ENCODE results near the gene OTUB2. TPM values are rescaled to one million over a fixed set of nuclear protein-coding genes. Genes with fewer than 3 reads are reported as not detected.

Gene OTUB2
- total RNA-seq, 6 experiments from 2014 or later, result 0.59 to 3.7 (median 0.85) TPM

- WGBS (ENCODE audit: insufficient coverage, low coverage, low lambda C conversion rate, missing lambda C conversion rate), result under 1% methylated on average over 25 of the region's 77 CpGs
- no peaks in the 10 kb centered on the region for H3K27me3 ChIP-seq
- H3K4me1 ChIP-seq, result peaks cover 0 to 39% (median 4%) of the 10 kb centered on the region in 4 donors
- ATAC-seq (peak; percentile 100), DNase-seq (peak; percentile 97 to 98 (median 98))
- TF ChIP-seq POLR2A (IDR thresholded peaks at IDR 0.05) (peak; percentile 96), CTCF (IDR thresholded peaks at IDR 0.05) (no peak)
- H3K36me3 ChIP-seq, result peaks cover 0 to 19% (median 3%) of the 10 kb centered on the region in 4 donors
- intact Hi-C loops (cut with DNase I), result no loop called here
- H3K4me3 ChIP-seq, result peak within 1 kb of the TSS; percentile 81 to 96 (median 92)
- H3K27ac ChIP-seq, result peak within 1 kb of the TSS; percentile 86 to 92 (median 89)
- no peaks in the 10 kb centered on the region for H3K9me3 ChIP-seq
Measured at GRCh38 chr14:94080621-94081385, 54.7 kb downstream of the OTUB2 start, which contains the start of the genes DDX24 and IFI27L1. Gene DDX24 (minus strand): TSS chr14:94081202. CDS start chr14:94079742, 1,460 bp downstream. Gene IFI27L1 (plus strand): TSS chr14:94081310. CDS start chr14:94096938, 15,628 bp downstream.

GRCh38 chr14:94081386-94081820 lies 55.3 kb downstream of the OTUB2 start:
- Histone ChIP-seq H3K4me1 (peaks cover 0 to 33% (median 4%) of the 10 kb centered on the region in 4 donors), H3K9me3 (no peaks in the 10 kb centered on the region), H3K27me3 (no peaks in the 10 kb centered on the region), H3K27ac (peak overlapping the region in 2 of 3 donors; percentile 45 to 89), H3K4me3 (peak overlapping the region; percentile 81 to 96 (median 92)), H3K36me3 (peaks cover 0 to 19% (median 3%) of the 10 kb centered on the region in 4 donors)
- 4% methylated on average over 19 of the region's 19 CpGs for WGBS (ENCODE audit: insufficient coverage, low coverage, low lambda C conversion rate, missing lambda C conversion rate)
- no peak for DNase-seq
- ATAC-seq, result peak; percentile 11 to 39 (median 18)
- no peak for TF ChIP-seq POLR2A (IDR thresholded peaks at IDR 0.05)
- TF ChIP-seq CTCF (IDR thresholded peaks at IDR 0.05), result no peak
- intact Hi-C loops (cut with DNase I), result no loop called here

- Histone ChIP-seq H3K27me3 (no peaks in the 10 kb centered on the region), H3K4me1 (no peaks in the 10 kb centered on the region), H3K9me3 (no peaks in the 10 kb centered on the region), H3K27ac (no peak overlapping the region), H3K4me3 (no peak overlapping the region), H3K36me3 (no peaks in the 10 kb centered on the region)
- no peak for ATAC-seq
- TF ChIP-seq POLR2A (IDR thresholded peaks at IDR 0.05) (no peak), CTCF (IDR thresholded peaks at IDR 0.05) (no peak)
- 85% methylated on average over 2 of the region's 4 CpGs for WGBS (ENCODE audit: insufficient coverage, low coverage, low lambda C conversion rate, missing lambda C conversion rate)
- intact Hi-C loops (cut with DNase I), result no loop called here
- DNase-seq, result no peak
Measured at GRCh38 chr14:94087891-94088290, 61.8 kb downstream of the OTUB2 start.

- Histone ChIP-seq H3K9me3 (no peaks in the 10 kb centered on the region), H3K4me1 (no peaks in the 10 kb centered on the region), H3K4me3 (no peak overlapping the region), H3K27me3 (no peaks in the 10 kb centered on the region), H3K27ac (no peak overlapping the region), H3K36me3 (no peaks in the 10 kb centered on the region)
- intact Hi-C loops (cut with DNase I), result no loop called here
- ATAC-seq (no peak), DNase-seq (no peak)
- 89% methylated on average over 5 of the region's 5 CpGs for WGBS (ENCODE audit: insufficient coverage, low coverage, low lambda C conversion rate, missing lambda C conversion rate)
- no peak for TF ChIP-seq POLR2A (IDR thresholded peaks at IDR 0.05)
- no peak for TF ChIP-seq CTCF (IDR thresholded peaks at IDR 0.05)
Measured at GRCh38 chr14:94088516-94088915, 62.4 kb downstream of the OTUB2 start.

Data from right lobe of liver (tissue), 6 donors.